ENCODE data around the gene AMER3.

Gene AMER3

GRCh38 chr2:130766037-130766436, 10.7 kb downstream of the AMER3 start:
- no peak for ATAC-seq (ENCODE audit: insufficient read depth, low read depth)
- H3K36me3 ChIP-seq (ENCODE audit: insufficient read depth, low read length), result no peaks in the 10 kb centered on the region
- H4K20me1 ChIP-seq (ENCODE audit: insufficient read depth, low read length), result no peaks in the 10 kb centered on the region; the same call in 1 of the 2 replicates
- DNase-seq, result no peak
- no peak overlapping the region for H3K4me2 ChIP-seq (ENCODE audit: insufficient read depth, low read length)
- no peak overlapping the region for H2AFZ ChIP-seq (ENCODE audit: low read depth, low read length)
- no peak overlapping the region for H3K9ac ChIP-seq (ENCODE audit: low read depth, low read length)
- H3K27ac ChIP-seq (ENCODE audit: low read length), result no peak overlapping the region
- H3K4me3 ChIP-seq (ENCODE audit: low read depth in 1 of 2, low read length in 2 of 2), result no peak overlapping the region
- no peaks in the 10 kb centered on the region for H3K27me3 ChIP-seq (ENCODE audit: insufficient read depth, low read length, poor library complexity)
- H3K9me3 ChIP-seq (ENCODE audit: insufficient read depth, low read length, severe bottlenecking), result no peaks in the 10 kb centered on the region
- no peaks in the 10 kb centered on the region for H3K79me2 ChIP-seq (ENCODE audit: insufficient read depth, low read length)
- TF ChIP-seq, protein P1, sequence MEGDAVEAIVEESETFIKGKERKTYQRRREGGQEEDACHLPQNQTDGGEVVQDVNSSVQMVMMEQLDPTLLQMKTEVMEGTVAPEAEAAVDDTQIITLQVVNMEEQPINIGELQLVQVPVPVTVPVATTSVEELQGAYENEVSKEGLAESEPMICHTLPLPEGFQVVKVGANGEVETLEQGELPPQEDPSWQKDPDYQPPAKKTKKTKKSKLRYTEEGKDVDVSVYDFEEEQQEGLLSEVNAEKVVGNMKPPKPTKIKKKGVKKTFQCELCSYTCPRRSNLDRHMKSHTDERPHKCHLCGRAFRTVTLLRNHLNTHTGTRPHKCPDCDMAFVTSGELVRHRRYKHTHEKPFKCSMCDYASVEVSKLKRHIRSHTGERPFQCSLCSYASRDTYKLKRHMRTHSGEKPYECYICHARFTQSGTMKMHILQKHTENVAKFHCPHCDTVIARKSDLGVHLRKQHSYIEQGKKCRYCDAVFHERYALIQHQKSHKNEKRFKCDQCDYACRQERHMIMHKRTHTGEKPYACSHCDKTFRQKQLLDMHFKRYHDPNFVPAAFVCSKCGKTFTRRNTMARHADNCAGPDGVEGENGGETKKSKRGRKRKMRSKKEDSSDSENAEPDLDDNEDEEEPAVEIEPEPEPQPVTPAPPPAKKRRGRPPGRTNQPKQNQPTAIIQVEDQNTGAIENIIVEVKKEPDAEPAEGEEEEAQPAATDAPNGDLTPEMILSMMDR (IDR thresholded peaks at IDR 0.05; ENCODE audit: borderline replicate concordance, extremely low read depth, low read length, poor library complexity, severe bottlenecking), result no peak
- no peaks in the 10 kb centered on the region for H3K4me1 ChIP-seq (ENCODE audit: insufficient read depth, low read length)

GRCh38 chr2:130766711-130767407, 11.5 kb downstream of the AMER3 start:
- no peaks in the 10 kb centered on the region for H3K4me1 ChIP-seq (ENCODE audit: insufficient read depth, low read length)
- H3K27me3 ChIP-seq (ENCODE audit: insufficient read depth, low read length, poor library complexity), result no peaks in the 10 kb centered on the region
- no peak overlapping the region for H3K27ac ChIP-seq (ENCODE audit: low read length)
- no peak overlapping the region for H3K4me3 ChIP-seq (ENCODE audit: low read depth in 1 of 2, low read length in 2 of 2)
- no peak for DNase-seq
- ATAC-seq (ENCODE audit: insufficient read depth, low read depth), result no peak
- no peak overlapping the region for H2AFZ ChIP-seq (ENCODE audit: low read depth, low read length)
- H3K36me3 ChIP-seq (ENCODE audit: insufficient read depth, low read length), result no peaks in the 10 kb centered on the region
- no peak overlapping the region for H3K4me2 ChIP-seq (ENCODE audit: insufficient read depth, low read length)
- no peak for TF ChIP-seq EZH2 (IDR thresholded peaks at IDR 0.05; ENCODE audit: borderline replicate concordance, low read depth, low read length, severe bottlenecking)
- TF ChIP-seq, protein P1 (IDR thresholded peaks at IDR 0.05; ENCODE audit: borderline replicate concordance, extremely low read depth, low read length, poor library complexity, severe bottlenecking), result no peak
- H4K20me1 ChIP-seq (ENCODE audit: insufficient read depth, low read length), result no peaks in the 10 kb centered on the region; the same call in 1 of the 2 replicates
- no peak overlapping the region for H3K9ac ChIP-seq (ENCODE audit: low read depth, low read length)
- H3K9me3 ChIP-seq (ENCODE audit: insufficient read depth, low read length, severe bottlenecking), result no peaks in the 10 kb centered on the region
- H3K79me2 ChIP-seq (ENCODE audit: insufficient read depth, low read length), result no peaks in the 10 kb centered on the region

- Histone ChIP-seq H3K4me3 (ENCODE audit: low read depth in 1 of 2, low read length in 2 of 2) (no peak overlapping the region), H3K4me2 (ENCODE audit: insufficient read depth, low read length) (no peak overlapping the region), H3K36me3 (ENCODE audit: insufficient read depth, low read length) (no peaks in the 10 kb centered on the region), H4K20me1 (ENCODE audit: insufficient read depth, low read length) (no peaks in the 10 kb centered on the region; the same call in 1 of the 2 replicates), H3K9ac (ENCODE audit: low read depth, low read length) (no peak overlapping the region), H3K4me1 (ENCODE audit: insufficient read depth, low read length) (no peaks in the 10 kb centered on the region), H3K27ac (ENCODE audit: low read length) (no peak overlapping the region), H2AFZ (ENCODE audit: low read depth, low read length) (no peak overlapping the region), H3K9me3 (ENCODE audit: insufficient read depth, low read length, severe bottlenecking) (no peaks in the 10 kb centered on the region), H3K27me3 (ENCODE audit: insufficient read depth, low read length, poor library complexity) (no peaks in the 10 kb centered on the region), H3K79me2 (ENCODE audit: insufficient read depth, low read length) (no peaks in the 10 kb centered on the region)
- TF ChIP-seq EZH2 (IDR thresholded peaks at IDR 0.05; ENCODE audit: borderline replicate concordance, low read depth, low read length, severe bottlenecking), result no peak
- TF ChIP-seq, protein P1 (IDR thresholded peaks at IDR 0.05; ENCODE audit: borderline replicate concordance, extremely low read depth, low read length, poor library complexity, severe bottlenecking), result peak; percentile 13
- DNase-seq (no peak), ATAC-seq (ENCODE audit: insufficient read depth, low read depth) (no peak)
These were observed 12.1 kb downstream of the AMER3 start for GRCh38 chr2:130767408-130767775.

All from DND-41 (cell line).